ENCODE results near the gene PKNOX2.

PKNOX2 gene

DNA sequence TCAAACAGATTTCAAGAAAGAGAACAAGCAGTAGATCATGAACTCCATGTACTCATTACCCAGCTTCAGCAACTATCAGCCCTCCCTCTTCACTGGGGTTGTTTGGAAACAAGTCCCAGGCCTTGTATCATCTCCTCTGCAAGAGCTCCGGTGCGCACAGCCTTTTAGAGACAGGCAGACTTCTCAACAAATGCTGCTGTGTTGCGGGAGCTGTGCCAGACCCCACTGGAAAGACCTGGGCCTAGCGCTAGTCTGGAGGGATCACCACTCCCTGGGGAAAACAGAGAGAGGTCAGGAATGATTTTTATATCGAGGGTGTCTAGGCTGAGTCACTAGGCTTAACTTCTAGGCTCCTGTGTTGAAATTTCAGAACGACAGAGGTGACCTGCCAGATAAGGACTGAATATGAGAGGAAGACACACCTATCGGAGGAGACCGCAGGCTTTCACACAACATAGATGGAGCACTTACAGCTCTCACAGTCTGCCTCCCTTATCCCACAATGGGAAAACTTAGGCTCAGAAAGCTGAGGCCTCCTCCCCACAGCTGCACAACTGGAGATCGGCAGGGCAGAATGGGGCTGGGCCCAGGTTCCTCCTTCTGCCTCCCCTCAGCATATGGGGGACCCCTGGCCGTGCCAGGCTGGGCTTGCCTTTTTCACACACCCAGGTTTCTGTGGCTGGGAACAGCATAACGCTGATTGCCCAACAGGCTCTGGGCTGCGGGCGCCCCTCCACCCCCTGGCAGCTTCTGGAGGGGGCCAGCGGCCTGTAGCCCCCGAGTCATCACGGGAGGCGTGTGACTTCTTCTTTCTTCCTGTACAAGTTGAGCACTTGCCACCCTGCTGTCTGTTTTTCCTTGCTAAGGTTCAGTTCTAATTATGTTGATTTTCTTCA lies 86.0 kb downstream of the PKNOX2 start:
- no peak overlapping the region for H3K4me3 ChIP-seq (ENCODE audit: low read depth, low read length)
- CTCF ChIA-PET, result interaction anchor here (1.4 kb wide), 1 partner anchor 8 kb away, joined by 3 read pairs; no protein-coding TSS in a partner anchor
- TF ChIP-seq, protein P1, sequence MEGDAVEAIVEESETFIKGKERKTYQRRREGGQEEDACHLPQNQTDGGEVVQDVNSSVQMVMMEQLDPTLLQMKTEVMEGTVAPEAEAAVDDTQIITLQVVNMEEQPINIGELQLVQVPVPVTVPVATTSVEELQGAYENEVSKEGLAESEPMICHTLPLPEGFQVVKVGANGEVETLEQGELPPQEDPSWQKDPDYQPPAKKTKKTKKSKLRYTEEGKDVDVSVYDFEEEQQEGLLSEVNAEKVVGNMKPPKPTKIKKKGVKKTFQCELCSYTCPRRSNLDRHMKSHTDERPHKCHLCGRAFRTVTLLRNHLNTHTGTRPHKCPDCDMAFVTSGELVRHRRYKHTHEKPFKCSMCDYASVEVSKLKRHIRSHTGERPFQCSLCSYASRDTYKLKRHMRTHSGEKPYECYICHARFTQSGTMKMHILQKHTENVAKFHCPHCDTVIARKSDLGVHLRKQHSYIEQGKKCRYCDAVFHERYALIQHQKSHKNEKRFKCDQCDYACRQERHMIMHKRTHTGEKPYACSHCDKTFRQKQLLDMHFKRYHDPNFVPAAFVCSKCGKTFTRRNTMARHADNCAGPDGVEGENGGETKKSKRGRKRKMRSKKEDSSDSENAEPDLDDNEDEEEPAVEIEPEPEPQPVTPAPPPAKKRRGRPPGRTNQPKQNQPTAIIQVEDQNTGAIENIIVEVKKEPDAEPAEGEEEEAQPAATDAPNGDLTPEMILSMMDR (IDR thresholded peaks at IDR 0.05; ENCODE audit: insufficient read depth, low read length, missing control alignments), result no peak
- DNase-seq (ENCODE audit: low read depth, low spot score), result no peak
- POLR2A ChIA-PET, result interaction anchor here (0.6 kb wide), 1 partner anchor 31 kb away, joined by 3 read pairs; no protein-coding TSS in a partner anchor

DNA sequence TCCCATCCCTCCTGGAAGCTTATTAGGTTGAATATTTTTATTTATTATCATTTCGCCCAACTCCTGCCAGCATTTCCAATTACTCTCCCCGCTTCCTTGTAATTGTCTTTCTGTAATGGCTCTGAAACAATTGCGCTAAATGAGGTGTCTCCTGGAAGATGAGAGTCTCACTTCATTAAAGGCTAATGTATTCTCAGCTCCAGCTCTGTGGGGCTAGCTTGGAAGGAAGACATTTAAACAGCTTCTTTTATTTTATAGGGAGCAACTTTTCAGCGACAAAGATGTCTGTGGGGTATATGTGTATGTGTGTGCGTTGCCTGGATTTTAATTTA lies 86.6 kb downstream of the PKNOX2 start:
- DNase-seq (ENCODE audit: low read depth, low spot score), result no peak
- H3K4me3 ChIP-seq (ENCODE audit: low read depth, low read length), result no peak overlapping the region
- TF ChIP-seq, protein P1 (IDR thresholded peaks at IDR 0.05; ENCODE audit: insufficient read depth, low read length, missing control alignments), result no peak
- POLR2A ChIA-PET, result interaction anchor here (0.6 kb wide), 1 partner anchor 30 kb away, joined by 3 read pairs; no protein-coding TSS in a partner anchor
- CTCF ChIA-PET, result interaction anchor here (1.4 kb wide), 1 partner anchor 8 kb away, joined by 3 read pairs; no protein-coding TSS in a partner anchor

DNA sequence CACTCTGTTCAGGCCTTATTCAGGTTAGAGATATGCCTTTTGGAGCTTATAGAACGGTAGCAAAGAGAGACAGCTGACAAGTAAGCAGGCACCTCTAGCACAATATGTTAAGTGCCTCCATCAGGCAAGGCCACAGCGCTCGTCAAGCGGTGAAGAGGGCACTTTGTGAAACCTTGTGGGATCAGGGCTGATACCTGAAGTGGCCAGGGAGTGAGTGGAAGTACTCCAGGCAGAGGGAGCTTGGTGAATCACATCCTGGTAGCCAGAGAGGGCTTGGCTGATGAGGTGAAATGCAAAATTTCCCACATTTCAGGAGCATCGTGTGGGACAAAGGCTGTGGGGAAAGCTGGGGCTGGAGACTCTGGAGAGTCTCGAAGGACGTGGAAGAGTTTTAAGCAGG lies 87.4 kb downstream of the PKNOX2 start:
- no peak for DNase-seq (ENCODE audit: low read depth, low spot score)
- POLR2A ChIA-PET, result no interaction called here
- TF ChIP-seq, protein P1 (IDR thresholded peaks at IDR 0.05; ENCODE audit: insufficient read depth, low read length, missing control alignments), result no peak
- CTCF ChIA-PET, result interaction anchor here (1.4 kb wide), 1 partner anchor 9 kb away, joined by 3 read pairs; no protein-coding TSS in a partner anchor
- no peak overlapping the region for H3K4me3 ChIP-seq (ENCODE audit: low read depth, low read length)

DNA sequence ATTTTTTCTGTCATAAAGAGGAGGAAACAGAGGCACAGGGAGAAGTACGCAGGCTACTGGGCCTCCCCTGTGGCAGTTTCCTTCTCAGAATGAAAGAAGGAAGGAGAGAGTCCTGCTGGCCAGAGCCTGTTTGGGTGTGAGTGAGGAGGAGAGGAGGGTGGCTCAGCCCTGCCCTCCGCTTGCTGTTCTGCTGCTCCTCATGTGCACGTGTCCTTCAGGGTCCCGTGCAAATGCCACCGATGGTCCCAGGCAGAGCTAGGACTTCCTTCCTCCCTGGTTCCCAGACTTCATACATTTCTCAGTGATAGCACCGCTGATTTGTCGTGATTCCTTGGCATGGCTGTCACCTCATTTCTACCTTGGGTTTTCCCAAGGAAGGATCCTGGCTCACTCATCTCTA lies 88.7 kb downstream of the PKNOX2 start:
- no peak for DNase-seq (ENCODE audit: low read depth, low spot score)
- TF ChIP-seq, protein P1 (IDR thresholded peaks at IDR 0.05; ENCODE audit: insufficient read depth, low read length, missing control alignments), result no peak
- ChIA-PET CTCF (no interaction called here), POLR2A (no interaction called here)
- no peak overlapping the region for H3K4me3 ChIP-seq (ENCODE audit: low read depth, low read length)

DNA sequence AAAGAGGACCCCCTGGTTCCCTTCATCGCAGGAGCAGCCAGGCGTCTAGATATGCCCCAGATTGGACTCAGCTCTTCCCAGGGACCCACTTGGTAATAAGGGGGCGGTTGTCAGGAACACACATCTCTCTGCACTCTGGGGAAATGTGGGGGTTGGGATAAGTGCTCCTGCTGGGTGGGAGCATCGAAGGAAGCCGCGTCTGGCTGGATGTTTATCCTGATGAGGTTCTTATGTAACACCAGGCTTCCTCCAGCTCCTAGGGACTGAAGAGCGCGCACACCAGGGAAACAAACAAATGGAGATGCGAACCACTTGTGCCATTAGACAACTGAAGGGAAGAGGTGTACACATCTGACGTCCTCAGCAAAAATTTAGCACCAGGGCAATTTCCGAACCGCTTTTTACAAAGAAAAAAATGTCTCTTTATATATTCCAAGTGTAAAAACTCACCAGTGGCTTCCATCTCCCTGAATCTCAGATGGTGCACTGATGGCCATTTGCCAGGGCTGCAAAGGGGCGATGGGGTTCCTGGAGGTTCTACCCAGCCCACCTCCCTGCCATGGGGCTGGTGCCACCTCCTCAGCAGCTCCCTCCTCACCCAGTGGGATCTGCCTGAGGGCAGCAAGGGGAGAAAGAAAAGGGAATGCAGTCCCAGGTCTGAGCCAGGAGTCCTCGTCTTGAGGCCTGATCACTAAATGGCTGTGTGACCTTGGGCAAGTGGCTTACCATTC lies 89.4 kb downstream of the PKNOX2 start:
- TF ChIP-seq, protein P1 (IDR thresholded peaks at IDR 0.05; ENCODE audit: insufficient read depth, low read length, missing control alignments), result no peak
- no peak for DNase-seq (ENCODE audit: low read depth, low spot score)
- no peak overlapping the region for H3K4me3 ChIP-seq (ENCODE audit: low read depth, low read length)
- POLR2A ChIA-PET, result no interaction called here
- CTCF ChIA-PET, result no interaction called here
